ENCODE results near the gene C1orf105. TPM values are rescaled to one million over a fixed set of nuclear protein-coding genes. Genes with fewer than 3 reads are reported as not detected.

The C1orf105 gene
- total RNA-seq, 1 donor from 2014 or later, result 24.4 TPM

- no peak for DNase-seq
Observed at GRCh38 chr1:172397221-172397620, 23.3 kb upstream of the C1orf105 start.

GRCh38 chr1:172397633-172398032, 22.9 kb upstream of the C1orf105 start:
- DNase-seq, result no peak

- peak; percentile 79 for DNase-seq
Observed at GRCh38 chr1:172398193-172398592, 22.3 kb upstream of the C1orf105 start.

- DNase-seq, result peak; percentile 95
Observed at GRCh38 chr1:172398970-172399755, 21.3 kb upstream of the C1orf105 start.

- DNase-seq, result no peak
Observed at GRCh38 chr1:172399756-172400721, 20.4 kb upstream of the C1orf105 start.

- DNase-seq, result peak; percentile 49
Observed at GRCh38 chr1:172400722-172401105, 19.8 kb upstream of the C1orf105 start.

GRCh38 chr1:172401477-172401876, 19.0 kb upstream of the C1orf105 start:
- peak; percentile 52 for DNase-seq

GRCh38 chr1:172401892-172402291, 18.6 kb upstream of the C1orf105 start:
- DNase-seq, result no peak

GRCh38 chr1:172402878-172403569, 17.5 kb upstream of the C1orf105 start:
- DNase-seq, result no peak

- no peak for DNase-seq
Observed at GRCh38 chr1:172404121-172404520, 16.4 kb upstream of the C1orf105 start.

- no peak for DNase-seq
Observed at GRCh38 chr1:172405912-172406311, 14.6 kb upstream of the C1orf105 start.

GRCh38 chr1:172406968-172407367, 13.5 kb upstream of the C1orf105 start:
- DNase-seq, result no peak

- DNase-seq, result no peak
Observed at GRCh38 chr1:172408958-172409357, 11.5 kb upstream of the C1orf105 start.

- no peak for DNase-seq
Observed at GRCh38 chr1:172410027-172410426, 10.5 kb upstream of the C1orf105 start.

- no peak for DNase-seq
Observed at GRCh38 chr1:172411791-172412338, 8.6 kb upstream of the C1orf105 start.

- DNase-seq, result no peak
Observed at GRCh38 chr1:172414331-172414730, 6.2 kb upstream of the C1orf105 start.

GRCh38 chr1:172416496-172417035, 3.9 kb upstream of the C1orf105 start:
- DNase-seq, result no peak

GRCh38 chr1:172417557-172417956, 2.9 kb upstream of the C1orf105 start:
- DNase-seq, result no peak

- peak; percentile 27 for DNase-seq
Observed at GRCh38 chr1:172421974-172422604, 1.6 kb downstream of the C1orf105 start.

GRCh38 chr1:172423336-172423735, 2.9 kb downstream of the C1orf105 start:
- no peak for DNase-seq

- no peak for DNase-seq
Observed at GRCh38 chr1:172425339-172425738, 4.9 kb downstream of the C1orf105 start.

Data from tongue (tissue), 2 donors.